HK-2 (cell line): Measurements from ENCODE around the gene CXXC4.

Experiments used
- DNase-seq: peaks from one replicate; pipeline ENCODE4 v3.0.0-alpha.2; 2018; ENCODE audit not compliant: unreplicated experiment

CXXC4 gene

GRCh38 chr4:104494822-104495559 is at the start of gene CXXC4:
TSS of gene CXXC4 (minus strand) at chr4:104494894. CDS start at chr4:104491802, 3,092 bp downstream.
- peak; percentile 68 for DNase-seq

- DNase-seq: no peak
Observed at GRCh38 chr4:104533156-104533555, 38.5 kb upstream of the CXXC4 start.

GRCh38 chr4:104532677-104533076 is 38.0 kb upstream of the CXXC4 start:
- DNase-seq: no peak

GRCh38 chr4:104531390-104531789 is 36.7 kb upstream of the CXXC4 start:
- no peak for DNase-seq

GRCh38 chr4:104530426-104530825 is 35.7 kb upstream of the CXXC4 start:
- no peak for DNase-seq

- DNase-seq: no peak
Observed at GRCh38 chr4:104524591-104524990, 29.9 kb upstream of the CXXC4 start.

GRCh38 chr4:104524026-104524425 is 29.3 kb upstream of the CXXC4 start:
- DNase-seq: no peak

GRCh38 chr4:104519588-104519987 is 24.9 kb upstream of the CXXC4 start:
- no peak for DNase-seq

- no peak for DNase-seq
Observed at GRCh38 chr4:104516884-104517283, 22.2 kb upstream of the CXXC4 start.

- no peak for DNase-seq
Observed at GRCh38 chr4:104508224-104508623, 13.5 kb upstream of the CXXC4 start.

GRCh38 chr4:104507112-104507511 is 12.4 kb upstream of the CXXC4 start:
- DNase-seq: no peak

- no peak for DNase-seq
Observed at GRCh38 chr4:104504536-104504935, 9.8 kb upstream of the CXXC4 start.

GRCh38 chr4:104502471-104502870 is 7.8 kb upstream of the CXXC4 start:
- DNase-seq: no peak

GRCh38 chr4:104501290-104501689 is 6.6 kb upstream of the CXXC4 start:
- no peak for DNase-seq

GRCh38 chr4:104500442-104500841 is 5.7 kb upstream of the CXXC4 start:
- no peak for DNase-seq

GRCh38 chr4:104494185-104494584 is 509 bp downstream of the CXXC4 start:
- no peak for DNase-seq

GRCh38 chr4:104493081-104493831 is 1.4 kb downstream of the CXXC4 start:
- no peak for DNase-seq

- DNase-seq: no peak
Observed at GRCh38 chr4:104492183-104492771, 2.4 kb downstream of the CXXC4 start.

- DNase-seq: peak; percentile 49
Observed at GRCh38 chr4:104491481-104492182, 3.1 kb downstream of the CXXC4 start.

GRCh38 chr4:104490770-104491480 is 3.8 kb downstream of the CXXC4 start:
- DNase-seq: peak; percentile 67

- DNase-seq: no peak
Observed at GRCh38 chr4:104490096-104490769, 4.5 kb downstream of the CXXC4 start.
